ENCODE results near the gene TNK1. TPM values are rescaled to one million over a fixed set of nuclear protein-coding genes. Genes with fewer than 3 reads are reported as not detected.
"Not testable (repeated sequence)": the region's sequence is repeated elsewhere in the genome, so short reads cannot be mapped to it uniquely, and the experiment has no call there.

TNK1 gene
- total and polyA plus RNA-seq, 7 experiments from 2014 or later, result 1.5 to 23.4 (median 11.3) TPM

DNA sequence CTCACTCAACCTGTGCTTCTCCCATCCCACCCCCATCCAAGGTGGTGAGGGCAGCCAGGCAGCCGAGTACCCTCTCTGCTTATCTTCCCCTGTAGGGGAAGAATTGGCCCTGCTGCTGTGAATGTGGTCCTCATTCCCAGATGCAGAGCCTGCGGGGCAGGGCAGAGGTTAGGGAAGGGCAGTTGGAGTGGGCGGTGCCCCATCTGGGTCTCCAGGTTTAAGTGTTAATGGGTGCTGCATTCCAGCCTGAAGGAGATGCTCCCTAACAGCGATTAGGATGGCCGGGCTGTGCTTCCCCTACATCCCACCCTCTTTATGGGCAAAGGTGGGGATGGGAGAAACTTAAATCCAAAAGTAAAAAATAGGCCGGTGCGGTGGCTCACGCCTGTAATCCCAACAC is 13.8 kb upstream of the TNK1 start:
- Mint-ChIP-seq H3K27ac (peak overlapping the region in 2 of 9 donors; percentile 13 to 56), H3K9me3 (no peaks in the 10 kb centered on the region), H3K36me3 (no peaks in the 10 kb centered on the region), H3K27me3 (peaks cover 0 to 17% (median 0%) of the 10 kb centered on the region in 5 donors), H3K4me1 (peaks cover 0 to 3% (median 0%) of the 10 kb centered on the region in 7 donors), H3K4me3 (no peak overlapping the region)
- ATAC-seq (no peak), DNase-seq (no peak)
- no peaks in the 10 kb centered on the region for H3K27me3 ChIP-seq (ENCODE audit: control insufficient read depth in 2 of 2, insufficient read depth in 2 of 2, low read length in 2 of 2)
- no peak overlapping the region for H3K27ac ChIP-seq (ENCODE audit: low read depth, low read length)
- H3K4me3 ChIP-seq (ENCODE audit: low read length), result no peak overlapping the region
- CTCF ChIA-PET, result no interaction called here
- POLR2A ChIA-PET, result no interaction called here
- H3K36me3 ChIP-seq (ENCODE audit: control insufficient read depth in 2 of 3, insufficient read depth in 3 of 3, low read length in 3 of 3), result no peaks in the 10 kb centered on the region
- H3K9me3 ChIP-seq (ENCODE audit: control insufficient read depth in 2 of 3, low read length in 3 of 3), result no peaks in the 10 kb centered on the region
- intact Hi-C loops (cut with micrococcal nuclease), result no loop called here
- no peaks in the 10 kb centered on the region for H3K4me1 ChIP-seq (ENCODE audit: control insufficient read depth in 2 of 2, insufficient read depth in 2 of 2, low read length in 2 of 2)

DNA sequence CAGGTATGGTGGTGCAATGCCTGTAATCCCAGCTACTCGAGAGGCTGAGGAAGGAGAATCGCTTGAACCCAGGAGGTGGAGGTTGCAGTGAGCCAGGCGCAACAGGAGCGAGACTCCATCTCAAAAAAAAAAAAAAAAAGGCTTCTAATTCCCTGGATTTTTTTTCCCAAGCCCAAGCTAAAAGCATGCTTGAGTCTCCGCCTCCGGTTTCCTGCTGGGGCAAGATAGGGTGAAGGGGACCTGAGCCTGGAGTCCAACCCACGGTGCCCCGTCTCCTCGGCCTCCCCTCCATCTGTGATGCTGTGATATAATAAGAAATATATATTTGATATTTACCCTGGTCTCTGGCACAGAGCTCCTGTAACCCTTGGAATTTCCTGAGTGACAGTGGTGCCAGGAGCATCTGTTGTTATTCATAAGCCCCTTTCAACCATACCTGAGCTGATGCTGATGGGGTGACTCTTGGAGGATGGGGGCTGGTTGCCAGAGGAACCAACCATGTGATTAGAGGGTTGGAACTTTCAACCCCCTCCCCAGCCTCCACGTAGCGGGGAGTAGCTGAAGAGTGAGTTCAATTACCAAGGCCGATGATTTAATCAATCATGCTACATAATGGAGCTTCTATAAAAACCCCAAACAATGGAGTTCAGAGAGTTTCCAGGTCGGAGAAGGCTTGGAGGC is 12.8 kb upstream of the TNK1 start:
- Mint-ChIP-seq H3K27me3 (peaks cover 0 to 17% (median 0%) of the 10 kb centered on the region in 5 donors), H3K4me1 (peaks cover 0 to 3% (median 0%) of the 10 kb centered on the region in 7 donors), H3K9me3 (no peaks in the 10 kb centered on the region), H3K27ac (no peak overlapping the region), H3K36me3 (no peaks in the 10 kb centered on the region), H3K4me3 (no peak overlapping the region)
- intact Hi-C loops (cut with micrococcal nuclease), result no loop called here
- ATAC-seq (no peak), DNase-seq (no peak)
- ChIA-PET CTCF (interaction anchor here (0.6 kb wide), 1 partner anchor 13 kb away, joined by 4 read pairs; the partner anchor contains the start of gene TMEM95), POLR2A (interaction anchor here (0.6 to 0.9 kb wide), 2 partner anchors 19 to 938 kb away, joined by 3 to 6 read pairs; no protein-coding TSS in a partner anchor)
- no peaks in the 10 kb centered on the region for H3K4me1 ChIP-seq (ENCODE audit: control insufficient read depth in 2 of 2, insufficient read depth in 2 of 2, low read length in 2 of 2)
- H3K4me3 ChIP-seq (ENCODE audit: low read length), result no peak overlapping the region
- no peak overlapping the region for H3K27ac ChIP-seq (ENCODE audit: low read depth, low read length)
- no peaks in the 10 kb centered on the region for H3K27me3 ChIP-seq (ENCODE audit: control insufficient read depth in 2 of 2, insufficient read depth in 2 of 2, low read length in 2 of 2)
- H3K36me3 ChIP-seq (ENCODE audit: control insufficient read depth in 2 of 3, insufficient read depth in 3 of 3, low read length in 3 of 3), result no peaks in the 10 kb centered on the region
- no peaks in the 10 kb centered on the region for H3K9me3 ChIP-seq (ENCODE audit: control insufficient read depth in 2 of 3, low read length in 3 of 3)

DNA sequence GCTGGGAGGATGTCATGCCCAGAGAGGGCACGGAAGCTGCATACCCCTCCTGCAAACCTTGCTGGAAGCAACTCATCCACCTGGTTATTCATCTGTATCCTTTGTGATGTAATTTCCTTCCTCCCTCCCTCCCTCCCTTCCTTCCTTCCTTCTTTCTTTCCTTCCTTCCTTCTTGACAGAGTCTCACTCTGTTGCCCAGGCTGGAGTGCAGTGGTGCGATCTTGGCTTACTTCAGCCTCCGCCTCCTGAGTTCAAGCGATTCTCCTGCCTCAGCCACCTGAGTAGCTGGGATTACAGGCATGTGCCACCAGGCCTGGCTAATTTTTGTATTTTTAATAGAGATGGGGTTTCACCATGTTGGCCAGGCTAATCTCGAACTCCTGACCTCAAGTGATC is 12.3 kb upstream of the TNK1 start:
- ATAC-seq; H3K4me3 ChIP-seq (ENCODE audit: low read length); H3K27me3 ChIP-seq (ENCODE audit: control insufficient read depth in 2 of 2, insufficient read depth in 2 of 2, low read length in 2 of 2); H3K9me3 ChIP-seq (ENCODE audit: control insufficient read depth in 2 of 3, low read length in 3 of 3); H3K4me1 Mint-ChIP-seq; H3K27ac Mint-ChIP-seq; H3K27ac ChIP-seq (ENCODE audit: low read depth, low read length); H3K36me3 Mint-ChIP-seq; intact Hi-C loops (cut with micrococcal nuclease); H3K4me1 ChIP-seq (ENCODE audit: control insufficient read depth in 2 of 2, insufficient read depth in 2 of 2, low read length in 2 of 2); H3K4me3 Mint-ChIP-seq; H3K36me3 ChIP-seq (ENCODE audit: control insufficient read depth in 2 of 3, insufficient read depth in 3 of 3, low read length in 3 of 3); POLR2A ChIA-PET; H3K9me3 Mint-ChIP-seq; DNase-seq: not testable (repeated sequence)
- CTCF ChIA-PET, result interaction anchor here (2.3 kb wide), 1 partner anchor 12 kb away, joined by 8 read pairs; no protein-coding TSS in a partner anchor
- peaks cover 0 to 17% (median 0%) of the 10 kb centered on the region in 5 donors for H3K27me3 Mint-ChIP-seq

DNA sequence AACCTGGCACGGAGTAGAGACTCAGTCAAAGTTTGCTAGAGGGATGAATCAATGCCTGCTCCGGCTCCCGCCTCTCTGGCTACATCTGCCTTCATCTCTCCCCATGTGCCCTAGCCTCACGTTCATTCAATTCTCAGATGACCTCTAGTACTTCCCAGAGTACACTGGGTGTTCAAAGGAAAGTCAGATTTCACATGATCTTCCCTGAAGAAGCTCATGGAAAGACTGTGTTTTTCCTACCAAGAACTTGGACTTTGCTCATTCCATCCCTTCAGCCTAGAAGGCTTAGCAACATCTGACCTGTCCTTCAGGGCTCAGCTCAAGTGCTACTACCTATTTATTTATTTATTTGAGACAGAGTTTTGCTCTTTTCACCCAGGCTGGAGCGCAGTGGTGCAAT is 11.1 kb upstream of the TNK1 start:
- Histone ChIP-seq H3K27ac (ENCODE audit: low read depth, low read length) (no peak overlapping the region), H3K27me3 (ENCODE audit: control insufficient read depth in 2 of 2, insufficient read depth in 2 of 2, low read length in 2 of 2) (no peaks in the 10 kb centered on the region), H3K36me3 (ENCODE audit: control insufficient read depth in 2 of 3, insufficient read depth in 3 of 3, low read length in 3 of 3) (no peaks in the 10 kb centered on the region), H3K4me1 (ENCODE audit: control insufficient read depth in 2 of 2, insufficient read depth in 2 of 2, low read length in 2 of 2) (no peaks in the 10 kb centered on the region), H3K4me3 (ENCODE audit: low read length) (no peak overlapping the region), H3K9me3 (ENCODE audit: control insufficient read depth in 2 of 3, low read length in 3 of 3) (no peaks in the 10 kb centered on the region)
- DNase-seq (no peak), ATAC-seq (no peak)
- POLR2A ChIA-PET, result interaction anchor here (0.9 kb wide), 1 partner anchor 10 kb away, joined by 3 read pairs; no protein-coding TSS in a partner anchor
- Mint-ChIP-seq H3K27ac (peak overlapping the region in 1 of 9 donors; percentile 74), H3K9me3 (no peaks in the 10 kb centered on the region), H3K36me3 (no peaks in the 10 kb centered on the region), H3K4me1 (peaks cover 0 to 4% (median 0%) of the 10 kb centered on the region in 7 donors), H3K4me3 (no peak overlapping the region), H3K27me3 (peaks cover 0 to 20% (median 0%) of the 10 kb centered on the region in 5 donors)
- CTCF ChIA-PET, result interaction anchor here (2.3 kb wide), 1 partner anchor 14 kb away, joined by 8 read pairs; no protein-coding TSS in a partner anchor
- intact Hi-C loops (cut with micrococcal nuclease), result no loop called here

DNA sequence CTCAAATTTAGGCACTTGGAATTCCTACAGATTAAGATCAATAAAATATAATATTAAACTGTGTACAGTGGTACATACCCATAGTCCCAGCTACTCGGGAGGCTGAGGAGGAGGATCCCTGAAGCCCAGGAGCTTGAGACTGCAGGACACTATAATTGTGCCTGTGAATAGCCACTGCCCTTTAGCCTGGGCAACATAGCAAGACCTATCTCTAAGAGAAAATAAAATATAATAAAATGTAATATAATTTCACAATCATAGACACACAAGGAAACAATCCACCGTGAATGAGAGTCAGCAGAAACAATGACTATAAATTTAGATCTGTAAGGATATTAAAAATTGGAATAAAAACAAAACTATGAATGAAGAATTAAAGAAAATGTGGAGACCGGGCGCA is 10.0 kb upstream of the TNK1 start:
- CTCF ChIA-PET, result interaction anchor here (0.7 to 2.3 kb wide), 2 partner anchors 14 to 15 kb away, joined by 6 to 8 read pairs; no protein-coding TSS in a partner anchor
- Mint-ChIP-seq H3K4me1 (peaks cover 0 to 4% (median 0%) of the 10 kb centered on the region in 7 donors), H3K27me3 (peaks cover 0 to 20% (median 0%) of the 10 kb centered on the region in 5 donors), H3K9me3 (no peaks in the 10 kb centered on the region), H3K36me3 (no peaks in the 10 kb centered on the region), H3K4me3 (no peak overlapping the region), H3K27ac (no peak overlapping the region)
- no peak for ATAC-seq
- Histone ChIP-seq H3K27me3 (ENCODE audit: control insufficient read depth in 2 of 2, insufficient read depth in 2 of 2, low read length in 2 of 2) (no peaks in the 10 kb centered on the region), H3K36me3 (ENCODE audit: control insufficient read depth in 2 of 3, insufficient read depth in 3 of 3, low read length in 3 of 3) (no peaks in the 10 kb centered on the region), H3K27ac (ENCODE audit: low read depth, low read length) (no peak overlapping the region), H3K4me3 (ENCODE audit: low read length) (no peak overlapping the region), H3K9me3 (ENCODE audit: control insufficient read depth in 2 of 3, low read length in 3 of 3) (no peaks in the 10 kb centered on the region), H3K4me1 (ENCODE audit: control insufficient read depth in 2 of 2, insufficient read depth in 2 of 2, low read length in 2 of 2) (no peaks in the 10 kb centered on the region)
- intact Hi-C loops (cut with micrococcal nuclease), result no loop called here
- no peak for DNase-seq
- POLR2A ChIA-PET, result interaction anchor here (0.6 to 0.9 kb wide), 2 partner anchors 9 to 144 kb away, joined by 3 read pairs; no protein-coding TSS in a partner anchor

DNA sequence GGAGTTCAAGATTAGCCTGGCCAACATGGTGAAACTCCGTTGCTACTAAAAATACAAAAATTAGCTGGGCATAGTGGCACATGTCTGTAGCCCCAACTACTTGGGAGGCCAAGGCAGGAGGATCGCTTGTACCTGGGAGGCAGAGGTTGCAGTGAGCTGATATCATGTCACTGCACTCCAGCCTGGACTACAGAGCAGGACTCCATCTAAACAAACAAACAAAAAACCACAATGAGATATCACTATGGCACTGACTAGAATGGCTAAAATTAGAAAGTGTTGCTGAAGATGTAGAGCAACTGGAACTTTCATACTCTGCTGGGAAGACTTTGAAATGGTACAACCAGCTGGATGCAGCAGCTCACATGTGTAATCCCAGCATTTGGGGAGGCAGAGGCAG is 6.5 kb upstream of the TNK1 start:
- no peak overlapping the region for H3K4me3 ChIP-seq (ENCODE audit: low read length)
- peaks cover 0 to 3% (median 0%) of the 10 kb centered on the region in 7 donors for H3K4me1 Mint-ChIP-seq
- no peak overlapping the region for H3K27ac ChIP-seq (ENCODE audit: low read depth, low read length)
- no peaks in the 10 kb centered on the region for H3K4me1 ChIP-seq (ENCODE audit: control insufficient read depth in 2 of 2, insufficient read depth in 2 of 2, low read length in 2 of 2)
- H3K27ac Mint-ChIP-seq, result no peak overlapping the region
- peaks cover 5 to 30% (median 15%) of the 10 kb centered on the region in 5 donors for H3K27me3 Mint-ChIP-seq
- H3K9me3 ChIP-seq (ENCODE audit: control insufficient read depth in 2 of 3, low read length in 3 of 3), result no peaks in the 10 kb centered on the region
- peaks cover 0 to 4% (median 0%) of the 10 kb centered on the region in 11 donors for H3K9me3 Mint-ChIP-seq
- peaks cover 0 to 4% (median 0%) of the 10 kb centered on the region in 5 donors for H3K36me3 Mint-ChIP-seq
- H3K4me3 Mint-ChIP-seq, result no peak overlapping the region
- DNase-seq (no peak), ATAC-seq (no peak)
- intact Hi-C loops (cut with micrococcal nuclease), result no loop called here
- H3K27me3 ChIP-seq (ENCODE audit: control insufficient read depth in 2 of 2, insufficient read depth in 2 of 2, low read length in 2 of 2), result no peaks in the 10 kb centered on the region
- ChIA-PET CTCF (interaction anchor here (0.6 kb wide), 1 partner anchor 9 kb away, joined by 4 read pairs; no protein-coding TSS in a partner anchor), POLR2A (interaction anchor here (0.6 to 4.5 kb wide), 2 partner anchors 10 to 81 kb away, joined by 3 to 21 read pairs; no protein-coding TSS in a partner anchor)
- no peaks in the 10 kb centered on the region for H3K36me3 ChIP-seq (ENCODE audit: control insufficient read depth in 2 of 3, insufficient read depth in 3 of 3, low read length in 3 of 3)
